A549 (cell line): ENCODE measurements around the gene DTX3.

Experiments
- CEBPB ChIP-seq, 2 experiments: fragments of >200 bp in 1 of 2; sonication (Bioruptor Twin) in 1 of 2; formaldehyde crosslinking in 1 of 2; IDR thresholded peaks; 2 replicates each; pipeline ENCODE4 v1.6.1; 2012 to 2016
- POLR2A ChIP-seq: IDR thresholded peaks from 2 replicates; pipeline ENCODE4 v1.6.1; 2012; ENCODE audit warnings: mild to moderate bottlenecking, low read length
- POLR2AphosphoS2 ChIP-seq: conservative IDR thresholded peaks from 2 replicates; pipeline ENCODE4 v1.6.1; 2012; ENCODE audit warnings: low read length, improper control_type of control experiment, inconsistent platforms
- RFX5 ChIP-seq: fragments of 450-650 bp; IDR thresholded peaks from 2 replicates; pipeline ENCODE4 v1.7.1; 2014; ENCODE audit warnings: antibody characterized with exemption, mild to moderate bottlenecking, moderate library complexity
- TF ChIP-seq, protein P1 (sequence below): IDR thresholded peaks from 2 replicates; pipeline ENCODE4 v1.6.1; 2012; ENCODE audit warnings: low read depth, borderline replicate concordance

DNA sequence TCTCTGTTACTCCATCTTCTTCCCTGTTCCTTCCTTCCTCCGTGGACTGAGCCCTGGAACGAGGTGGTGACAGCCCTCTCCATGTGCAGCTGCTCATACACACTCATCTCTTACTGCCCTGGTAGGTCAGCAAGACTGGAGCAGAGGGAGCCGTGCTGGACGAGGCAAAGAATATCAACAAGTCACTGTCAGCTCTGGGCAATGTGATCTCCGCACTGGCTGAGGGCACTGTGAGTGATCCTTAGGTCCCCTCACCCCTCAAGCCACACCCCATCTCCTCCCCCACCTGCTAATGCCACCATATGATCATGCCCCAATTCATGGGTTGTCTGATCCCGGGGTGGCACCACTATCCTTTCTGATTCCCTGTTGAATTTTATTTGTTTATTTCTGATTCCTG is 35.8 kb upstream of the DTX3 start:
- TF ChIP-seq CEBPB (IDR thresholded peaks at IDR 0.05) (no peak), POLR2A (no peak; the same call in 1 of the 2 replicates), RFX5 (no peak), POLR2AphosphoS2 (no peak)
- TF ChIP-seq, protein P1, sequence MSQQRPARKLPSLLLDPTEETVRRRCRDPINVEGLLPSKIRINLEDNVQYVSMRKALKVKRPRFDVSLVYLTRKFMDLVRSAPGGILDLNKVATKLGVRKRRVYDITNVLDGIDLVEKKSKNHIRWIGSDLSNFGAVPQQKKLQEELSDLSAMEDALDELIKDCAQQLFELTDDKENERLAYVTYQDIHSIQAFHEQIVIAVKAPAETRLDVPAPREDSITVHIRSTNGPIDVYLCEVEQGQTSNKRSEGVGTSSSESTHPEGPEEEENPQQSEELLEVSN = no peak
